Measurements from ENCODE around the gene MRTFB. TPM values are rescaled to one million over a fixed set of nuclear protein-coding genes. Genes with fewer than 3 reads are reported as not detected.

MRTFB gene
- total RNA-seq, 1 donor from 2014 or later, result 12.9 TPM

DNA sequence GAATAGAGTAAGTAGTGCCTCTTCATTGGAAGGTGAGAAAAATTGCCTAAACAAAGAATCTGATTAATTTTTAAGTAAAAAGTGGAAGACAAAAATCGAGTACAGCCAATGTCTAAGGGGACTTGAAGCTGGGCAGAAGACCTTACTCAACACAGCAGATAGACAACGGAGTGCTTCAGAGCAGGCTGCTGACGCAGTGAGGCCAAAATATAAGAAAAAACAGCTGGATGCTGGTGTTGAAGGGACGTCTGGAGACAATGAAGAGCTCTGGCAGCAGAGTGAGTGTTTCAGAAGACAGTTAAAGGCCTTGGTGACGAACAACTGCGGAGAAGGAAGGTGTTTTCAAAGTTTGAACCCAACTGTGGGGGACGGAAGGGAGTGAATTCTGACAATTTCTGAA is 169.8 kb downstream of the MRTFB start:
- TF ChIP-seq, protein P1, sequence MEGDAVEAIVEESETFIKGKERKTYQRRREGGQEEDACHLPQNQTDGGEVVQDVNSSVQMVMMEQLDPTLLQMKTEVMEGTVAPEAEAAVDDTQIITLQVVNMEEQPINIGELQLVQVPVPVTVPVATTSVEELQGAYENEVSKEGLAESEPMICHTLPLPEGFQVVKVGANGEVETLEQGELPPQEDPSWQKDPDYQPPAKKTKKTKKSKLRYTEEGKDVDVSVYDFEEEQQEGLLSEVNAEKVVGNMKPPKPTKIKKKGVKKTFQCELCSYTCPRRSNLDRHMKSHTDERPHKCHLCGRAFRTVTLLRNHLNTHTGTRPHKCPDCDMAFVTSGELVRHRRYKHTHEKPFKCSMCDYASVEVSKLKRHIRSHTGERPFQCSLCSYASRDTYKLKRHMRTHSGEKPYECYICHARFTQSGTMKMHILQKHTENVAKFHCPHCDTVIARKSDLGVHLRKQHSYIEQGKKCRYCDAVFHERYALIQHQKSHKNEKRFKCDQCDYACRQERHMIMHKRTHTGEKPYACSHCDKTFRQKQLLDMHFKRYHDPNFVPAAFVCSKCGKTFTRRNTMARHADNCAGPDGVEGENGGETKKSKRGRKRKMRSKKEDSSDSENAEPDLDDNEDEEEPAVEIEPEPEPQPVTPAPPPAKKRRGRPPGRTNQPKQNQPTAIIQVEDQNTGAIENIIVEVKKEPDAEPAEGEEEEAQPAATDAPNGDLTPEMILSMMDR (conservative IDR thresholded peaks at IDR 0.05; ENCODE audit: low read depth, low read length), result no peak
- DNase-seq (ENCODE audit: low read depth), result no peak
- H3K4me3 ChIP-seq (ENCODE audit: low read depth, low read length), result no peak overlapping the region

DNA sequence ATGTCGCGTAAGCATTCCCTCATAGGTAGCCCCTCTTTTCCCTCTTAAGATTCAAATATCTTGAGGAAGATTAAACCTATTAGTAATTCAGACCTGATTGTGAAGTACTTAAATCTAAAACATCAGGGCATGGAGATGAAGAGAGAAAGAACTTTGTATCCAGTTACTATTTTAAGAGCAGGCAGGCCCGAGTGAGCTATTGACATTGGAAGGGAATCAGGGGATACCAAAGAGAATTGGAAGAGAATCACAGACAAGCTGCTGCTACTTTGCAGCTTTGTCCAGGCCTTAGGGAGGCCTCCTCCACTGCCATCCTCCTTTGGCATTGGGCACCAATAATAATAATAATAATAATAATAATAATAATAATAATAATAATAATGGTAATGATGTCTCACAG is 170.5 kb downstream of the MRTFB start:
- TF ChIP-seq, protein P1 (conservative IDR thresholded peaks at IDR 0.05; ENCODE audit: low read depth, low read length), result no peak
- H3K4me3 ChIP-seq (ENCODE audit: low read depth, low read length), result no peak overlapping the region
- DNase-seq (ENCODE audit: low read depth), result no peak

DNA sequence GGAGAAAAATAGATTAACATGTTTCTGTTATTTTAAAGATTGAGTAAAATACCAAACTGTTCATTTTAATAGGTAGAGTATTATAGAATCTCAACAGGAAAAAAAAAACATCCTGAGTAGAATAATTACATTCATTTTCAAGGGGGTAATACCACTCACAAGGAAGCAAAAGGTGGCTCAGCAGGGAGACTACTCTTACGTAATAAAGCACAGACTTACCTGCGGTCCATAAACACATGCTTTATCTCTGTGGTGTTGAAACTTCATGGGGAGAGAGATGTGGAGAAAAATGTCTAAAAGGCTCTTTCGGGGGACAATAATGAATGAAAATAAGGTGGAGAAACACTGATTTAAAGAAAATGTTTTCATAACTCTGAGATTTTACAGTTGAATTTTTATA is 171.7 kb downstream of the MRTFB start:
- no peak for DNase-seq (ENCODE audit: low read depth)
- no peak overlapping the region for H3K4me3 ChIP-seq (ENCODE audit: low read depth, low read length)
- TF ChIP-seq, protein P1 (conservative IDR thresholded peaks at IDR 0.05; ENCODE audit: low read depth, low read length), result no peak

DNA sequence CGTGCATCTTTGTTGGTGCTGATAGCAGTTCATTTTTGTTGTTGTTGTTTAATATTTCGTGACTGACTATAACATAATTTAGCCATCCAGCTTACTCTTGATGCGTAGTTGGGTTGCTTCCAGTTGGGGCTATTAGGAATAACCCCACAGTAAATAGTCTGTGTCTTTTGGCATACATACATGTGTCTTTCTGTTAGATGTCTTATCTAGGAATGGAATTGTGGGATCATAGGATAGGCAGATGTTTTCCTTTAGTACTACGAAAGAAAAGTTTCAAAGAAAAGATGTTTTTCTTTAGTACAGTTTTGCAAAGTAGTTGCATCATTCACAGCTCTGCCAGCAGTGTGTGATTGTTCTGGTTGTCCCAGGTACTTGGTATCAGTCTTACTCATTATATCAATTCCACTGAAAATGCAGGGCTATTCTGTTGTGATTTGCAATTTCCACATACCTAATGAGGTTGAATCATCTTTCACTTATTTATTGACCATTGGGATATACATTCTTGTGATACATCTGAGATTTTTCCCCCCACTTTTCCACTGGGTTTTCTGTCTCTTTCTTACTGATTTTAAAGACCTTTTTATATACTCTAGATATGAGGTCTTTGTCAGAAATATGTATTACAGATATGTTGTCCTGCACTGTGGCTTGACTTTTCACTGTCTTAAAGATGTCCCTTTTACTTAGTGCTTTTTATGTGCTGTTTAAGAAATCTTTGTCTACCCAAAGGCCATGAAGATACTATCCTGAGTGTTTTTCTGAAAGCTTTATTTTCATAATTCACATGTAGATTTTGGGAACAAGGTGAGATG is 173.3 kb downstream of the MRTFB start:
- DNase-seq (ENCODE audit: low read depth), result no peak
- TF ChIP-seq, protein P1 (conservative IDR thresholded peaks at IDR 0.05; ENCODE audit: low read depth, low read length), result no peak
- H3K4me3 ChIP-seq (ENCODE audit: low read depth, low read length), result no peak overlapping the region

DNA sequence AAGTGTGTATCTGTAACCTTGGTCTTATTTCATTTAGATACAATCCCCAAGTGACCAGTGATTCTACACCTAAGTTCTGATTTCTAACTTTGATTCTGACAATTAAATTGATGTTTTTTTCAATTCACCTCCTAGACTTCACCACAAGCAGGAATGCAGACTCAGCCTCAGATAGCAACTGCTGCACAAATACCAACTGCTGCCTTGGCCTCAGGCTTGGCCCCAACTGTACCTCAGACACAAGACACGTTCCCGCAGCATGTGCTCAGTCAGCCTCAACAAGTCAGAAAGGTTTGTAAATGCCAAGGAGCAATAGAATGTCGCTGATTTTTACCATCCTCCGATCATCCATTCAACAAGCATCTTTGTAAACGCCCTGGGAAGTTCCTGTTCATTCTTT is 177.7 kb downstream of the MRTFB start:
- no peak for DNase-seq (ENCODE audit: low read depth)
- H3K4me3 ChIP-seq (ENCODE audit: low read depth, low read length), result no peak overlapping the region
- TF ChIP-seq, protein P1 (conservative IDR thresholded peaks at IDR 0.05; ENCODE audit: low read depth, low read length), result no peak

DNA sequence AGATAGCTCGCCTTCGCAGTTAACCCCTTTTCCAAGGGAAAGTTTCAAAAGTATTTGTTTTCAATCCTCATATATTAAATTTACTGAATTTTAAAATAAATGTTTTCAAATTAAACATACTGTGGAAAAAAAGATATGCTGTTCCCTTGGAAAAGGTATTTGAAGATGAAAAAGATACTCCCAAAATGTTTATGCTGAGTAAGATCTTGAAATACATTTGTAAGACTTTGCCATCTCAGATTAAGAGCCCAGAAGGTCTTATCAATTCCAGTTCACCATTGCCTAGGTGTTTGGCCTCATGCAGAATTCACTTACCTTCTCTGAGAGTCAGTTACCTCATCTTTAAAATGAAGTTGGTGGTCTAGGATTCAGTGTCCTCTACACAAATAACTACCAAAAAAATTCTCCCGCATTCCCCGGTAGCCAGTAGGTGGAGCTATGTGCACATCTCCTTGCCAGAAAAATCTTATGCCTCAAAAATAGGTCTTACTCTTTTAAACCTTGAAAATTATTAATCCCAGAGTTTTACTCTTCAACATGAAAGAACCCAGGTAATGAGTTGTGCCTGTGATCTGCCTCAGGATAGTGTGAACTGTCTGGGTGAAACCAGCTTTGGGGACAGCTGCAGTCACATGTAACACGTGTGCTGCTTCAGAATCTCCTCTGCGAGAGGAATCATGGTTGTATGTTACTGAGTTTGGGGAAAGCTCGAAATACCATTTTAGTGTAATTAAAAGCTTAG is 178.3 kb downstream of the MRTFB start:
- H3K4me3 ChIP-seq (ENCODE audit: low read depth, low read length), result no peak overlapping the region
- TF ChIP-seq, protein P1 (conservative IDR thresholded peaks at IDR 0.05; ENCODE audit: low read depth, low read length), result peak; percentile 95
- DNase-seq (ENCODE audit: low read depth), result no peak

Data from epithelial cell of proximal tubule (primary cell).